DMS79 treated with DMSO at 0.1 percent for 48 hours (cell line): Measurements from ENCODE around the gene LYPD4.

Experiments
- DNase-seq: peaks from one replicate; lab custom pipeline; 2025; lab: John Stamatoyannopoulos, UW

LYPD4 gene

GRCh38 chr19:41872775-41873647, 28.5 kb upstream of the LYPD4 start:
- DNase-seq = peak; percentile 26

GRCh38 chr19:41872384-41872774, 27.9 kb upstream of the LYPD4 start:
- no peak for DNase-seq

GRCh38 chr19:41871573-41872383, 27.3 kb upstream of the LYPD4 start:
- no peak for DNase-seq

- peak; percentile 14 for DNase-seq
These were observed 26.0 kb upstream of the LYPD4 start for GRCh38 chr19:41870401-41870873.

GRCh38 chr19:41869374-41869955, 25.0 kb upstream of the LYPD4 start:
- peak; percentile 75 for DNase-seq

GRCh38 chr19:41868989-41869300, 24.5 kb upstream of the LYPD4 start:
- DNase-seq = no peak

- peak; percentile 98 for DNase-seq
These were observed 23.9 kb upstream of the LYPD4 start for GRCh38 chr19:41868120-41868988.

- DNase-seq = no peak
These were observed 21.8 kb upstream of the LYPD4 start for GRCh38 chr19:41866284-41866683.

- DNase-seq = no peak
These were observed 19.9 kb upstream of the LYPD4 start for GRCh38 chr19:41864374-41864773.

- DNase-seq = no peak
These were observed 18.9 kb upstream of the LYPD4 start for GRCh38 chr19:41863209-41863931.

GRCh38 chr19:41862445-41862986, 18.0 kb upstream of the LYPD4 start:
- no peak for DNase-seq

- no peak for DNase-seq
These were observed 17.4 kb upstream of the LYPD4 start for GRCh38 chr19:41861846-41862245.

- DNase-seq = peak; percentile 19
These were observed 16.8 kb upstream of the LYPD4 start for GRCh38 chr19:41861116-41861768.

GRCh38 chr19:41860419-41861115, 16.1 kb upstream of the LYPD4 start:
- DNase-seq = no peak

GRCh38 chr19:41859618-41860418, 15.3 kb upstream of the LYPD4 start, which contains the start of gene RPS19:
Gene RPS19, plus strand, starts transcription at chr19:41860255. Its CDS starts 520 bp downstream, at chr19:41860775.
- peak; percentile 98 for DNase-seq

- DNase-seq = no peak
These were observed 14.7 kb upstream of the LYPD4 start for GRCh38 chr19:41859213-41859617.

GRCh38 chr19:41853768-41854167, 9.3 kb upstream of the LYPD4 start:
- no peak for DNase-seq

- DNase-seq = no peak
These were observed 8.9 kb upstream of the LYPD4 start for GRCh38 chr19:41853344-41853743.

GRCh38 chr19:41851456-41851855, 7.0 kb upstream of the LYPD4 start:
- DNase-seq = no peak
